HepG2 (cell line): ENCODE measurements around the gene TCFL5. TPM values are rescaled to one million over a fixed set of nuclear protein-coding genes. Genes with fewer than 3 reads are reported as not detected.

Experiments used
- ARID4A ChIP-seq: sonication (generic); formaldehyde crosslinking; IDR thresholded peaks from 2 replicates; pipeline ENCODE4 v1.5.0; 2020; ENCODE audit warnings: mild to moderate bottlenecking, missing genetic modification reagents, borderline replicate concordance
- CBX2 ChIP-seq, 2 experiments: fragments of 200-600 bp in 1 of 2; sonication (generic); formaldehyde crosslinking in 1 of 2; IDR thresholded peaks; 2 replicates each; pipeline versions ENCODE4 v1.7.0 to v1.8.1; 2018 to 2022; ENCODE audit warnings: low read depth in 2 of 2, low read length in 1 of 2, mild to moderate bottlenecking in 1 of 2, missing genetic modification reagents in 1 of 2
- KLF11 ChIP-seq: IDR thresholded peaks from 2 replicates; pipeline ENCODE4 v1.6.1; 2016; ENCODE audit warnings: missing compliant biosample characterization
- MED13 ChIP-seq: sonication (generic); formaldehyde crosslinking; IDR thresholded peaks from 2 replicates; pipeline ENCODE4 v1.5.0; 2020; ENCODE audit warnings: missing genetic modification reagents
- PBX3 ChIP-seq: sonication (generic); formaldehyde crosslinking; IDR thresholded peaks from 2 replicates; pipeline ENCODE4 v1.8.1; 2023; ENCODE audit warnings: missing genetic modification reagents, inconsistent platforms, borderline replicate concordance
- PLSCR1 ChIP-seq: sonication (generic); formaldehyde crosslinking; IDR thresholded peaks from 2 replicates; pipeline ENCODE4 v1.5.0; 2020; ENCODE audit warnings: missing genetic modification reagents, mild to moderate bottlenecking, borderline replicate concordance
- SMARCE1 ChIP-seq: fragments of 450-650 bp; IDR thresholded peaks from 2 replicates; pipeline ENCODE4 v1.6.1; 2017; ENCODE audit warnings: borderline replicate concordance
- ZBTB38 ChIP-seq: sonication (generic); formaldehyde crosslinking; IDR thresholded peaks from 2 replicates; pipeline ENCODE4 v1.5.1; 2020; ENCODE audit warnings: mild to moderate bottlenecking, missing genetic modification reagents
- ZBTB44 ChIP-seq: sonication (generic); formaldehyde crosslinking; IDR thresholded peaks from 2 replicates; pipeline ENCODE4 v1.4.0; 2020; ENCODE audit warnings: missing genetic modification reagents
- ZFP90 ChIP-seq: sonication (generic); formaldehyde crosslinking; IDR thresholded peaks from 2 replicates; pipeline ENCODE4 v1.8.0; 2022; ENCODE audit warnings: missing genetic modification reagents, mild to moderate bottlenecking, inconsistent platforms, borderline replicate concordance
- ZNF136 ChIP-seq: sonication (generic); formaldehyde crosslinking; IDR thresholded peaks from 2 replicates; pipeline ENCODE4 v1.8.1; 2022; ENCODE audit warnings: low read depth, mild to moderate bottlenecking, moderate library complexity, missing genetic modification reagents
- ZNF24 ChIP-seq: fragments of 450-650 bp; IDR thresholded peaks from 2 replicates; pipeline ENCODE4 v1.6.1; 2017; ENCODE audit warnings: antibody characterized with exemption, mild to moderate bottlenecking
- ZNF446 ChIP-seq: sonication (generic); formaldehyde crosslinking; IDR thresholded peaks from 2 replicates; pipeline ENCODE4 v1.5.0; 2020; ENCODE audit warnings: mild to moderate bottlenecking, missing genetic modification reagents
- ZNF770 ChIP-seq: sonication (generic); formaldehyde crosslinking; IDR thresholded peaks from 2 replicates; pipeline ENCODE4 v1.5.0; 2020; ENCODE audit warnings: mild to moderate bottlenecking, missing genetic modification reagents
- ZNF776 ChIP-seq: sonication (generic); formaldehyde crosslinking; IDR thresholded peaks from 2 replicates; pipeline ENCODE4 v1.4.0; 2020; ENCODE audit warnings: mild to moderate bottlenecking, missing genetic modification reagents
- ZNF780A ChIP-seq: sonication (generic); formaldehyde crosslinking; IDR thresholded peaks from 2 replicates; pipeline ENCODE4 v1.8.0; 2022; ENCODE audit warnings: mild to moderate bottlenecking, missing genetic modification reagents, moderate library complexity
- polyA plus RNA-seq, 8 experiments: library from polyadenylated mRNA; depleted of rRNA in 3 of 8; stranded (reverse) in 7 of 8; unstranded in 1 of 8; fragments of >200 nt; fragmentation: Illumina TruSeq in 4 of 8; extraction: Trizol in 4 of 8; gene quantifications; 2 replicates each; pipeline versions ENCODE4 v1.2.1 to v1.2.3, GENCODE V29; 2011 to 2016; ENCODE audit warnings: low read depth in 4 of 8, missing spikeins in 1 of 8, mixed read lengths in 1 of 8; ENCODE audit not compliant: insufficient read depth in 1 of 8
- total RNA-seq, 5 experiments: library from RNA; depleted of rRNA; stranded (reverse); fragments of >200 nt; fragmentation: Illumina TruSeq; extraction: Trizol; gene quantifications; 2 replicates each; pipeline ENCODE4 v1.2.3, GENCODE V29; 2016; ENCODE audit warnings: low read depth in 1 of 5

The TCFL5 gene
- total and polyA plus RNA-seq, 2 of the 13 experiments (the other 11 are each of a cell fraction or from before 2014, with no cell fraction given), result 14.8 to 20.0 TPM

- TF ChIP-seq ARID4A (CRISPR knock-in tag) (peak; percentile 20; the same call in 1 of the 2 replicates), PBX3 (CRISPR knock-in tag) (no peak), CBX2 (IDR thresholded peaks at IDR 0.05; ENCODE audit: low read depth, low read length) (no peak), CBX2 (CRISPR knock-in tag; IDR thresholded peaks at IDR 0.05; ENCODE audit: low read depth) (no peak), PLSCR1 (CRISPR knock-in tag) (no peak), ZNF24 (no peak), SMARCE1 (no peak), ZNF136 (CRISPR knock-in tag) (no peak), ZNF770 (CRISPR knock-in tag) (no peak), ZNF776 (CRISPR knock-in tag) (no peak), ZBTB38 (CRISPR knock-in tag) (no peak), ZNF780A (CRISPR knock-in tag) (no peak), ZFP90 (CRISPR knock-in tag) (0 out of 2 replicates have a peak, but pooled peaks have one; percentile 45), KLF11 (no peak), ZBTB44 (CRISPR knock-in tag) (no peak), ZNF446 (CRISPR knock-in tag) (no peak; the same call in 1 of the 2 replicates), MED13 (CRISPR knock-in tag) (no peak)
These were observed 1.2 kb downstream of the TCFL5 start (continued) for GRCh38 chr20:62860391-62860923.
